ENCODE measurements around the gene CAMK1D.

DNA sequence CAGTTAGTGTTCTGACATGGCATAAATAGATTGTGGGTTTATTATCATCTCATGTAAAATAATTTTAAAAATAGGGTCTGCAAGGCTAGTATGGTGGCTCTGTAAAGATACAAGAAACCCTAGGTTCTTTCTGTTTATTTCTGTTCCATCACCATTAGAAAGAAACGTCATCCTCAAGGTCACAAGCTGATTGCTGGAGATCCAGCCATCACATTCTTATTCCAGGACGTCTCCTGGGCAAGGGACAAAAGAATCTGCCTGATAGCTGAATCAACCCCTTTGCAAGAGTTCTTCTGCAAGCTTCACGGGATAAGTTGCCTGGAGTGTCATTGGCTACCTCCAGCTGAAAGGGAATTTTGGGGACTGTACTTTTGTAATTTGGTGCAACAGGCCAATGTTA is 184.4 kb downstream of the CAMK1D start:
- TF ChIP-seq, protein P1, sequence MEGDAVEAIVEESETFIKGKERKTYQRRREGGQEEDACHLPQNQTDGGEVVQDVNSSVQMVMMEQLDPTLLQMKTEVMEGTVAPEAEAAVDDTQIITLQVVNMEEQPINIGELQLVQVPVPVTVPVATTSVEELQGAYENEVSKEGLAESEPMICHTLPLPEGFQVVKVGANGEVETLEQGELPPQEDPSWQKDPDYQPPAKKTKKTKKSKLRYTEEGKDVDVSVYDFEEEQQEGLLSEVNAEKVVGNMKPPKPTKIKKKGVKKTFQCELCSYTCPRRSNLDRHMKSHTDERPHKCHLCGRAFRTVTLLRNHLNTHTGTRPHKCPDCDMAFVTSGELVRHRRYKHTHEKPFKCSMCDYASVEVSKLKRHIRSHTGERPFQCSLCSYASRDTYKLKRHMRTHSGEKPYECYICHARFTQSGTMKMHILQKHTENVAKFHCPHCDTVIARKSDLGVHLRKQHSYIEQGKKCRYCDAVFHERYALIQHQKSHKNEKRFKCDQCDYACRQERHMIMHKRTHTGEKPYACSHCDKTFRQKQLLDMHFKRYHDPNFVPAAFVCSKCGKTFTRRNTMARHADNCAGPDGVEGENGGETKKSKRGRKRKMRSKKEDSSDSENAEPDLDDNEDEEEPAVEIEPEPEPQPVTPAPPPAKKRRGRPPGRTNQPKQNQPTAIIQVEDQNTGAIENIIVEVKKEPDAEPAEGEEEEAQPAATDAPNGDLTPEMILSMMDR (IDR thresholded peaks at IDR 0.05) = no peak
- TF ChIP-seq POLR2A (IDR thresholded peaks at IDR 0.05) = no peak
